Mucosa of descending colon (tissue), 3 donors: ENCODE results near the gene SOCS1. TPM values are rescaled to one million over a fixed set of nuclear protein-coding genes. Genes with fewer than 3 reads are reported as not detected.

Experiments used
- ATAC-seq: fragments of 200-7000 bp; cut with Tn5 transposase; one replicate; pipeline ENCODE4 v1.9.1; 2020; ENCODE audit warnings: mild to moderate bottlenecking, moderate library complexity
- DNase-seq, 3 donors: peaks; one replicate each; pipeline ENCODE4 v3.0.0-alpha.2; 2020
- H3K36me3 ChIP-seq: fragments of 200-600 bp; one replicate; pipeline ENCODE4 v1.8.0; 2021; ENCODE audit warnings: low read depth, mild to moderate bottlenecking
- H3K4me1 ChIP-seq: fragments of 200-600 bp; one replicate; pipeline ENCODE4 v1.8.0; 2021; ENCODE audit warnings: low read depth, mild to moderate bottlenecking
- H3K4me3 ChIP-seq: fragments of 200-600 bp; one replicate; pipeline ENCODE4 v1.8.0; 2021; ENCODE audit warnings: mild to moderate bottlenecking
- H3K9me3 ChIP-seq: fragments of 200-600 bp; one replicate; pipeline ENCODE4 v1.8.0; 2021; ENCODE audit warnings: mild to moderate bottlenecking
- intact Hi-C, 2 donors: fragments of 100-400 bp; cut with DNase I in 1 of 2; cut with micrococcal nuclease in 1 of 2; formaldehyde crosslinking; loops; one replicate each; pipeline versions ENCODE4 v1.11.0 to v1.11.1; 2022; cut with DNase I, micrococcal nuclease
- total RNA-seq, 3 donors: library from RNA; stranded (reverse); fragmentation: NEBNext Ultra II Directional in 2 of 3; extraction: Animal tissue kit (Norgen Biotek cat#: 25700) in 2 of 3; gene quantifications; one replicate each; pipeline versions ENCODE4 v1.2.1 to v1.2.4, GENCODE V29; 2021 to 2023
- TF ChIP-seq, protein P1 (sequence below): fragments of 200-600 bp; IDR thresholded peaks from one replicate; pipeline ENCODE4 v1.8.0; 2022; ENCODE audit warnings: antibody characterized with exemption, mild to moderate bottlenecking
- donor health status: DM: no; HTN: no; CAD: no; lungs with moderate emphysema.
- donor health status: DM: no; HTN: no; CAD: no.
- donor health status: DM: no; HTN: yes; CAD: no.

SOCS1 gene
- total RNA-seq, 3 donors from 2014 or later, result 4.0 to 6.5 (median 4.1) TPM

DNA sequence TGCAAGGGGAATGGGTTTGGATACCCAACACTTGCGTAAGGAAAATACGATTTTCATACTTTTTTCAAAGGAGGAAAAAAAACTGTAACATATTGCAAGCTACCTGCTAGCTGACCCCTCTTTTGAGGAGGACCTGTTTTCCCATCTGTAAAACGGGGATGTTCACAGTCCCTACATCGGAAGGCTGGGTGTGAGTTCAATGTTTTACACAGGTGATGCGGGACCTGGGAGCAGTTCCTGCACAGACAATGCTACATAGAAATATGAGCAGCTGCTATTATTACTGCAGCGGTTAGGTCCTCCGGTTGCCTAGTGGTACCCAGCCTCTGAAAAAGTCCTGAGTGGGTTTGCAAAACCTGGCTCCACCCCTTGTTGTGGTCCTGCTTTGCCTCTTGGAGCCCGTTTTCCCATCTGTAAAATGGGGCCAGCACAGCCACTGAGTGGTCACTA lies 3.5 kb downstream of the SOCS1 start:
- intact Hi-C loops, result loop anchor here in 1 of 2 donors (10.0 kb wide), 1 partner anchor 278 kb away; no protein-coding TSS in a partner anchor
- peaks cover 11% of the 10 kb centered on the region for H3K4me1 ChIP-seq
- no peak for ATAC-seq
- no peaks in the 10 kb centered on the region for H3K9me3 ChIP-seq
- no peak overlapping the region for H3K4me3 ChIP-seq
- no peaks in the 10 kb centered on the region for H3K36me3 ChIP-seq
- TF ChIP-seq, protein P1, sequence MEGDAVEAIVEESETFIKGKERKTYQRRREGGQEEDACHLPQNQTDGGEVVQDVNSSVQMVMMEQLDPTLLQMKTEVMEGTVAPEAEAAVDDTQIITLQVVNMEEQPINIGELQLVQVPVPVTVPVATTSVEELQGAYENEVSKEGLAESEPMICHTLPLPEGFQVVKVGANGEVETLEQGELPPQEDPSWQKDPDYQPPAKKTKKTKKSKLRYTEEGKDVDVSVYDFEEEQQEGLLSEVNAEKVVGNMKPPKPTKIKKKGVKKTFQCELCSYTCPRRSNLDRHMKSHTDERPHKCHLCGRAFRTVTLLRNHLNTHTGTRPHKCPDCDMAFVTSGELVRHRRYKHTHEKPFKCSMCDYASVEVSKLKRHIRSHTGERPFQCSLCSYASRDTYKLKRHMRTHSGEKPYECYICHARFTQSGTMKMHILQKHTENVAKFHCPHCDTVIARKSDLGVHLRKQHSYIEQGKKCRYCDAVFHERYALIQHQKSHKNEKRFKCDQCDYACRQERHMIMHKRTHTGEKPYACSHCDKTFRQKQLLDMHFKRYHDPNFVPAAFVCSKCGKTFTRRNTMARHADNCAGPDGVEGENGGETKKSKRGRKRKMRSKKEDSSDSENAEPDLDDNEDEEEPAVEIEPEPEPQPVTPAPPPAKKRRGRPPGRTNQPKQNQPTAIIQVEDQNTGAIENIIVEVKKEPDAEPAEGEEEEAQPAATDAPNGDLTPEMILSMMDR, result no peak
- DNase-seq, result no peak

DNA sequence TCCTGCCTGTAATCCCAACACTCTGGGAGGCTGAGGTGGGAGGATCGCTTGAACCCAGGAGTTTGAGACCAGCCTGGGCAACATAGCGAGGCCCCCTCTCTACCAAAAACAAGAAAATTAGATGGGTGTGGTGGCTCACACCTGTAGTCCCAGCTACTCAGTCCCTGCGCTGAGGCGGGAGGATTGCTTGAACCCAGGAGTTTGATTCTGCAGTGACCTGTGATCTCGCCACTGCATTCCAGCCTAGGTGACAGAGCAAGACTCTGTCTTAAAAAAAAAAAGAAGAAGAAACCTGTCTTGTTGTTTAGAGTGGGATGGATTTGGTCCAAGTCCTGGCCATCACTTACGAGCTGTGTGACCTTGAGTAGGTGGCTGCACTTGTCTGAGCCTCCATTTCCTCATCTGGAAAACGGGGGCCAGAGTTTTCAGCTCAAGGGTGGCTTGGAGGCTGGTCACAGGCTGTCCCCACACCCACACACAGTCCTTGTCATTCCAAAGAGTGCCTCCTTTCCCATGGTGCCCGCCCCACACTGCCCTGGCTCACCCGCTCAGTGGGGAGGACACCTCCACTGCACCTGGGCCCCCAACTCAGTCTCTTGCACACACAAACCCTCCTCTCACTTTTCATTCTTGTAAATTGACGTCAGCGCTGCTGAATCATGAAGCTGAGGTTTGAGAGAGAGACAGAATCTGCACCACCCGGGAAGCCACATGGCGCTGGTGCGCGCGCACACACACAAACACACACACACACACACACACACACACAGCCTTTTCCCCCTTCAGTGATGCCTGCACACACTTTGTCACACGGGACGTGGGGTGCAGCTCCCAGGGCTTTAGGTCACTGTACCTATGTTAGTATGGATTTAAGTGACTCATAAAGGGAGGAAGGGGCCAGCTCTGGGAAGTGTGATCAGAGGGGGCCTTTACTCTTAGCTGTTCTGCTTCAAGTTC lies 4.2 kb downstream of the SOCS1 start:
- ATAC-seq, result no peak
- DNase-seq, result peak in 2 of 3 donors; percentile 51 to 80
- Histone ChIP-seq H3K9me3 (no peaks in the 10 kb centered on the region), H3K4me1 (peaks cover 4% of the 10 kb centered on the region), H3K36me3 (no peaks in the 10 kb centered on the region), H3K4me3 (no peak overlapping the region)
- intact Hi-C loops, result loop anchor here in 1 of 2 donors (10.0 kb wide), 1 partner anchor 277 kb away; no protein-coding TSS in a partner anchor
- TF ChIP-seq, protein P1, result no peak

DNA sequence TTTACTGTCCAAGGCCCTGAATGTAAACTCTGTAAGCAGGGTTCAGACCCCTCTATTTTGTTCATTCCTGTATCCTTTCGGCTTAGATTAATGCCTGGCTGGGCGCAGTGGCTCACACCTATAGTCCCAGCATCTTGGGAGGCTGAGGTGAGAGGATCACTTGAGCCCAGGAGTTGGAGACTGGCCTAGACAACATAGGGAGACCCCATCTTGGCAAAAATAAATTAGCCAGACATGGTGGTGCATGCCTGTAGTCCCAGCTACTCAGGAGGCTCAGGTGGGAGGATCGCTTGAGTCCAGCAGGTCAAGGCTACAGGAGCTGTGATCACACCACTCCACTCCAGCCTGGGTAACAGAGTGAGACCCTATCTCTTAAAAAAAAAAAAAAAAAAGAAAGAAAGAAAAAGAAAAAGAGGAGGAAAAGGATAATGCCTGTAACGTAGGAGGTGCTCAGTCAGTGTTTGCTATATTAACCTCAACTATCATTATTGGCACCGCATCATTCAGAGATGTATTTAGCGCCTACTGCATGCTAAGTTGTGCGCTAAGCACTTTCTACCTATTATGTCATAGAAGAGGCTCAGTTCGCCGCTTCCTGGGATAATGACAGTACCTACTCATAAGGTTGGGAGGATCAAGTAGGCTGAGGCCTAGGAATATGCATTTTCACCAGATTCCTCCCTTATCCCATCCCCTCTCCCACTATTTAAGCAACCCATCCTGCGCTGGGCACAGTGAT lies 5.0 kb downstream of the SOCS1 start:
- ATAC-seq, result no peak
- H3K4me3 ChIP-seq, result no peak overlapping the region

DNA sequence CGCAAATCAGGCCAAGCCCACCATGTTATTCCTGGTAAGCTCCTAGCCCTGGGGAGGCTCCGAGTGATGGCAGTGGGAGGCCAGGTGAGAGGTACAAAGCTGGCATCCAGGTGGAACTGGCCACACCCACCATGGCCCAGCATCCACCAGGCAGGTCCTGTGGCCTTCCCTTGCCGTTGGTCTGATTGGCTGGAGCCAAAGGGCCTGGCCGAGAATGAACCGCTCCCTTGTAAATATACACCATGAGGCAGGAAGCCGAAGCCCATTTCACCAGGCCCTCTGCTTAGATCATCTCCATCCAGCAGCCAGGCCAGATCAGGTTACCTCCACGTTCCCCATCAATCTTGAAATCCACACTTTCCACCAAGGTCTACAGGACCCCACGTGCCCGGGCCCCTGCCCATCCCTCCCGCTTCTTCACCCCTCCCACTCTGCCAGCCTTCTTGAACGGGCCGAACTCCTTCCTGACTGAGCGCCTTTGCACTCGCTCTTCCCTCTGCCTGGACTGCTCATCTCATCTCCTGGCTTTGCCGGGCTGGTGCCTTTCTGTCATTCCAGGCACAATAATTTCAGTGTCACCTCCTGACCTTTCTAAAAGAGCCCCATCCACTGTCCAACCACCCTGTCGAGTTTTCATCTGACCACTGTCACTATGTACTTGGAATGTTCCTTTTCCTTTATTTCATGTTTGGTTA lies 5.8 kb downstream of the SOCS1 start:
- Histone ChIP-seq H3K36me3 (no peaks in the 10 kb centered on the region), H3K4me1 (peaks cover 4% of the 10 kb centered on the region), H3K4me3 (no peak overlapping the region), H3K9me3 (no peaks in the 10 kb centered on the region)
- TF ChIP-seq, protein P1, result no peak
- DNase-seq (peak in 1 of 3 donors; percentile 65), ATAC-seq (peak; percentile 61)
- intact Hi-C loops, result loop anchor here in 1 of 2 donors (10.0 kb wide), 1 partner anchor 275 kb away; no protein-coding TSS in a partner anchor

More for the DNA sequence above, 5.0 kb downstream of the SOCS1 start:
- no peak for DNase-seq
- Histone ChIP-seq H3K9me3 (no peaks in the 10 kb centered on the region), H3K4me1 (peaks cover 4% of the 10 kb centered on the region), H3K36me3 (no peaks in the 10 kb centered on the region)
- TF ChIP-seq, protein P1, result no peak
- intact Hi-C loops, result loop anchor here in 1 of 2 donors (10.0 kb wide), 1 partner anchor 276 kb away; no protein-coding TSS in a partner anchor
